ENCODE results near the gene FHL2.
"Not testable (repeated sequence)": the region's sequence is repeated elsewhere in the genome, so short reads cannot be mapped to it uniquely, and the experiment has no call there.

The FHL2 gene

DNA sequence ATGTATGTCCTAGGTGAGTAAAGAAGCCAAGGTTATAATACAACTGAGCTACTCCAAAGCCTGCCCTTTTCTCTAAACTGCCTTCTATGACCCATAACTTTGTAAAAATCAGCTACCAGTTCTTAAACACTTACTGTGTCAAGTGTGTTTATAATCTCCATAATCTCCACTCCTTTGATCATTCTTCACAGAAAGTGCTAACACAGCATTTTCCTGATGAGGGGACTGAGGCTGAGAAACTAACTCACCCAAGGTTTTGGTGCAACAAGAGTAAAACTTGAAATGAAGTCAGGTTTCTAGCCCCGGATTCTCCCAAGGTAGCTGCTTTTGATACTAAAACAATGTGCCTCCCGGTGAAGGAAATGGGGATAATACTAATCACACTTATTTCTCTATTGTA lies 63.4 kb downstream of the FHL2 start:
- no peak for DNase-seq

DNA sequence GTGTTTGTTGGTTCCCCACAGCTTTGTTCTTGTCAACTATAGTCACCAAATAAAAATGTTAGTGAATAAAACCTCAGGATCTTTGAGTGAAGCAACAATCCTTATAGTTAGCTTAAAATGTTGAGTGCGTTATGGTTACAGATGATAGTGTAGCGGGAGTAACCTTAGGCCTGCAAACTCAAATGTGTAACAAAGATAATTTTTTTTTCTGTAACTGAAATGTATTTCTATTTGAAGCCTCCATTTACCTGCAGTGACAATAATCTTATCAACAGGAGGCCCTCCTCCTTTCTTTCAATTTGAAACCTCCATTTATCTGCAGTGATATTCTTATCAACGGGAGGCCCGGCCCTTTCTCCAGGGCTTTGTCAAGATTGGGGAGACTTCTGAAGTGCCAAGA lies 64.6 kb downstream of the FHL2 start:
- no peak for DNase-seq

DNA sequence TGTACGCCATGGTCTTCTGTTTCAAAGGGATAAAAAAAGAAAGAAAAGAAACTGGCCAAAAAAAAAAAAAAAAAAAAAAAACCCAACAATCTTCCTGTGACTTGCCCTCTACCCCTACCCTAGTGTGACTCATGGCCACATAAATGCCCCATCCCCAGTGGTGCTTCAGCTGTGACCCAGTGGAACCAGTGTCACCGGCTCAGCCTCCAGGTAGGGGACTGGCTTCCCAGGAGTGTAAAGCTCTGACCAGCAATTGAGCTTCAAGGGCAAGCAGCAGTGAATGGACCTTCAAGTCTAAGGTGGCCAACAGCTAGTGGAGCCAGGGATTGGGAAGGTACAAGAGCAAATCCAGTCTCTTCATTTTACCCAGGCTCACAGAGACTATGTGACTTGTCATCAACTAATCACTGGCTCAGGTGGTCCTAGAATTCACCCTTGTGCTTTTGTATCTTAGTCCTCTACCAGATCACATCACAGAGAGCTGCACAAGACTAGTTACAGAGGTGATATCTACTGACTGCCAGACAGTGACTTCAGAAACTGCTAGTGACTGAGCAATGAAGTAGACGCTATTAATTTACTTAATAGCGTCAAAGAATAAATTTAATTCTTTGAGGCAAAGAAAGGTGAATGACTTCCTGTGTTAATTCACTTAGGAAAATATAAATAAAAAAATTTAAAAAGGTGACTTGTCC lies 68.0 kb downstream of the FHL2 start:
- DNase-seq: no peak

DNA sequence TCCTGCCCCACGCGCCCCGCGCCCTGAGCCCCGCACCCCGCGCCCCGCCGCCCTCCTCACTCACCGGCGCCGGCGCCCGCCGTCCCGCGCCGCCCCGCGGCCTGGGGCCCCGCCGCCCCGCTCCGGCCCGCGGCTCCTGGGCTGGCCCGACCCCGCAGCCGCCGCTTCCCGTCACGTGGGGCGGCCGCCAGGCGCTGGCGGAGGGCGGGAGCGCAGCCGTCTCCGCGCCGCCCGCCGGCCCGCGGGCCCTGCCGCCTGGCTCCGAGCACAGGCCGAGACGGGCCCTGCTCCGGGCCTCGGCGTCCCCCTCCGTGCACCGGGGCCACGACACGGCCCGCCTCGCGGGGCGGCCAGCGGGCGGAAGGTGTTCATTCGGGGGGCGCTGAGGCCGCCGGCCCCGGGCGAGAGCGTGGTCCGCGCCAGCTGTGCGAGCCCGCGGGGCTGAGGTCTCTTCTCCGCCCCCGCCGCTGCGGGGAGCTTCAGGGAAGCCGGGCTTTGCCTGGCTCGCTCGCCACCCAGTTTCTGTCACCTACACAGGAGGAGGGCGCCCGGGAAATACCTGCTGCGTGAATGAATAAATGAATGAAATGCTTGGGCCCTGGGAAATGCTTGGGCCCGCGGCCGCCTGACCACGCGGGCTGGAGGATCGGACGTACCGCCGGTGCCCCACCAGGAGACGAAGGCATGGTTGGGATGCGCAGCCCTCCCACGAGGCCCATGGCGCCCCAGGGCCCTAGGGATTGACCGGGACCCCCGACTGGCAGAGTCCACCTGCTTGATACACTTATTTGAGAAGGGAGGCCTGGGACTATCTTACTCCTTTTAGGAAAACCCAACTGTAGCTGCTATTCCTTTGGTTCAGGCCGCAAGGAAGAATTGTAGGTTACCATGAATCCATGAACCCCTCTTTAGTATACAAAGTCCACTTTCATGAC lies 69.0 kb downstream of the FHL2 start, which contains the start of gene TGFBRAP1:
Gene TGFBRAP1, minus strand, starts transcription at position 175 of the 935 bp plus-strand sequence. CDS start 21,434 bp downstream, outside the sequence.
- DNase-seq: no peak

DNA sequence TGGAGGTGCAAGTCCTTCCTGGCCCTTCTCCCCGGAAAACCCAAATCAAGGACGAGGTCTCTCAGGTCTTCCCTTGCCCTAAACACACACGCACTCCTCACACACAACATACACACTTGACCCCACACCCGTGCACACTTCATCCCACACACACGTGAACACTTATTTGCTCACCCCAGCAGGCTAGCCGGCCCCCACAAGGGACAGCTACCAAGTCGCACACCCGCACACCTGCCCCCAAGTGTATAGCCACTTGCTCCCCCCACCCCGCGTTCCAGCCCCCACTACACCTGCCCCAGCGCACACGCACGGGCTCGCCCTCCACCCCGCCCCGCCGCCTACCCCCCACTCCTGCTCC lies 69.7 kb downstream of the FHL2 start:
- no peak for DNase-seq

DNA sequence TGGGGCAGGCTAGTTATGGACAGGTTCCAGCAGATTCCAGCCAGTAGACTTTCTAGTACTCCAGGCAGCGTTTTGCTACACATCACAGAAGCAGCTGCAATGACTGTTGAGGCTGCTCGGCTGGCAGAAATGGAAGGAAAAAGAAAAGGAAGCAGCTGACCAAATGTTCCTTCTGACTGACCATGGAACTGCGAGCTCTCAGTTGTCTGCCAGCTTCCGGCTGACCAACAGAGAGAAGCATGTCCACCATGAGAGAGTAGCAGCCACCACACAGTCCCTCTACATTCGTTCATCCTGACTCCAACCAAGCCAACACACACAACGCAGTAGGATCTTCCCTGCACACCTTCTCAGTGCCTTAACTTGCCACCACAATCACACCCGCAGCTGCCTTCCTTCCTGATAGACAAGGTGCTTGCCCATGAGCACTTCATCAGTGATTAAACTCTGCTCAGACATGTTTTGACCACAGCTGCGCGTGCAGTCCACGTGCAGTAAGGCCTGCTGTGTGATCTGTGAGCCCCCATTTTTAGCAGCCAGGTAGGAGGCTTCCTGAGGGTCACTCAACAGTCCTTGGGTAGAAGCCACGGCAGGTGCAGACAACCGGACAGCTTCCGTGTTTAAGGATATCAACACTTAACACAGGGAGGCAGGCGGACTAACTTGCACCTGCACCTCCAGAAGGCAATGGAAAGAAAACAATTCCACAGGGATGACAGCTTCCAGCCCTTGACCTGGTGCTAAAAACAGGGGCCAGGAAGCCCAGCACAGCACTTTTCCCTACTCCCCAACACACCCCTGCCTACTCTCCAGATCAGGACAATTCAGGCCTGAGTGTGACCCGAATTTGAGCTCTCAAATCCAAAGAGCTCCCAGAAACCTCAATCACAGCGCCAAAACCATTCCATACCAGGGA lies 70.3 kb downstream of the FHL2 start:
- DNase-seq: no peak

DNA sequence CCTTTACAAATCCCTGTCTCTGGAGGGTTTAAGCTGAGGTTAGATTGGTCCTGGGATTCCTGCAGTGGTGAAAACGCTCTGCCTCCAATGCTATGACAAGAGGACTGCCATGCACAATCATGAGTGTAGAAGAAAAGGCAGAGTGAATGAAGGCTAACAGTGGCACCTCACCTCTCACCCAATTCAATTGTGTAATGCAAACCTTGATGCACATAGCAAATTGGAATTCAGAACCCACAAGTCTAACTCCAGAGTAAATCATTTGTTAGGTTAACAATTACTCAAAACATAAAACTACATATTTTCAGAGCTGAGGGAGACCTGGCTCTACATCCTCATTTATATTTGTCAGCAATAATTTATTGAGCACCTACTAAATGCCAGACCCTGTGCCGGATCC lies 71.2 kb downstream of the FHL2 start:
- no peak for DNase-seq

DNA sequence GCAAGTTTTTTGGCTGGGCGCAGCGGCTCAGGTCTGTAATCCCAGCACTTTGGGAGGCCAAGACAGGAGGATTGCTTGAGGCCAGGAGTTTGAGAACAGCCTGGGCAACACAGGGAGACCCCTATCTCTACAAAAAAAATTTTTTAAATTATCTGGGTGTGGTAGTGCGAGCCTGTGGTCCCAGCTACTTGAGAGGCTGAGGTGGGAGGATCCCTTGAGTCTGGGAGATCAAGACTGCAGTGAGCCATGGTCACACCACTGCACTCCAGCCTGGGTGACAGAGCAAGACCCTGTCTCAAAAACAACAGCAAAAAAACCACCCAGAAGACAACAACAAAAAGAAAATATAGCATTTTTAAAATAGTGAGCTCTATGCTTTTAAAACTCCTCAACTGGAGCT lies 71.6 kb downstream of the FHL2 start:
- not testable (repeated sequence) for DNase-seq

DNA sequence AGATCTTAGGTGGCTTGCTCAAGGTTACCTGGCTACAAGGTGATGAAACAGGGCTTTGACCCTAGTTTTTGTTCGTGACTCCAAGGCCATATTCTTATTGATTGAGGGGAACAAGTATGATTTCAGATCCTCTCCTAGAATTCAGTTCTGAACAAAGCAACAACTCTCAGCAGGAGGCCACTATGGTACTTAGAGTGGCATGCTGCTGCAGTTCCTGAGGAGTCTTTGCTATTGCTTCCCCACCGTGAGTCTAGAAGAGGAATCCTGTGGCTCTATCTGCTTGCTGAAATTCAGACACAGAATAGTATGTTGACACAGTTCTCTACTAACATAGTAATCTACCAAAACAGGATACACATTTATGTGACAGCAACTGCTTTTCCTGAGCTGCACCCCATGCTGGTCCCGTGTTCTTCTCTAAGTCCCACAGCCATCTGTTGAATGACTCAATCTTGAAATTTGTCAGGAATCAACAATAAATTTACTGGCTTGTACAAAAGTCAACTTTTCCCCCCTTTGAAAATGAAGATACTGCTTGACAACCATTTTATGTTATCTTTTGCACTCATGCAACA lies 73.4 kb downstream of the FHL2 start:
- DNase-seq: no peak

DNA sequence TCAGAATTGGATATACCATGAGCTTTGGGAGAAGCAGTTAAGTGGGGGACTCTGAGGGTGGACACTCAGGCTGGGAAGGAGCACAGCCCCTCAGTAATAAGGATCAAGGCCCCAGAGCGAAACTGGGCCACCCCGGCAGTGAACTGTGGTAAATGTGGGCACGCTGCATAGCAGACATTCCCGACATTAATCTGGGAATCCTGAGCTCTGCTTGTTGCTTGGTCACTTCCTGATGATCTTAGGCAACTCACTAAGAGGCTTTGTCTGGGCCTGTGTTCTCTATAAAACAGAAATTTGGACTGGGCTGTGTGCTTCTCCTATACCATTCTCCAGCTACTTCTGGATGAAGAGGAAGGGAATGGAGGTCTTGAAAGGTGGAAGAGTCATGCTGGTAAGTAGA lies 74.1 kb downstream of the FHL2 start:
- DNase-seq: no peak

DNA sequence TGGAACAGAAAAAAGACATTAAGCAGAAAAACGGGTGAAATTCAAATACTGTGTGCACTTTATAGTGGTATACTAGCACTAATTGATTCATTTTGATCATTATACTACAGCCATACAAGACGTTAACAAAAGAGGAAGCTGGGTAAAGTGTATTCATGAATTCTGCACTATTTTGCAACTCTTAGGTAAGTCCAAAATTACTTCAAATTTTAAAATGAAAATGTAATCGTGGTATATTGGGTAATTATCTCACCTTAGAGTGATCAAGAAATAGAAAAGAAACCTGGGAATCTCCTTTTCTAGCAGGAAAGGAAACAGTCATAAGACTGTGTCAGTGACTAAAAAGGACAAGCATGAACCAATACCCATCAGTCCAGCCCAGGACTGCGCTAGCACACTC lies 74.8 kb downstream of the FHL2 start:
- no peak for DNase-seq

DNA sequence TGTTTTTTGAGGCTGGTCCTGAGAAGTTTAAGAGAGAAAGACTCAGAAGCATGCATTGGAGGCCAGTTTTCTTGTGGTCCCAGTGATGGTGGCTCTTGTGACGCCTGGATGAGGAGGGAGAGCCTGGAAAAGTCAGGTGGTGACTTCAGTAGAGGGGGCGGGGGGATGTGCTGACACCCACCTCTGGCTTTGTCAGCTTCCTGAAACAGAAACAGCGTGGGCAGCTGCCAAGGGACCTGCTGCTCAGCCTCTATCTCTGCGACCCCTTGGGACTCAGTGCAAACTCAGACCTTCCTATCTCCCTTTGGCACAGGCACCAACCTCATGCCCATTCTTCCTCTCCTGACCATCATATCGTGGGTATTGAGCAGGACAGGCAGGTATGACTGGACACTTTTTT lies 75.7 kb downstream of the FHL2 start:
- no peak for DNase-seq

DNA sequence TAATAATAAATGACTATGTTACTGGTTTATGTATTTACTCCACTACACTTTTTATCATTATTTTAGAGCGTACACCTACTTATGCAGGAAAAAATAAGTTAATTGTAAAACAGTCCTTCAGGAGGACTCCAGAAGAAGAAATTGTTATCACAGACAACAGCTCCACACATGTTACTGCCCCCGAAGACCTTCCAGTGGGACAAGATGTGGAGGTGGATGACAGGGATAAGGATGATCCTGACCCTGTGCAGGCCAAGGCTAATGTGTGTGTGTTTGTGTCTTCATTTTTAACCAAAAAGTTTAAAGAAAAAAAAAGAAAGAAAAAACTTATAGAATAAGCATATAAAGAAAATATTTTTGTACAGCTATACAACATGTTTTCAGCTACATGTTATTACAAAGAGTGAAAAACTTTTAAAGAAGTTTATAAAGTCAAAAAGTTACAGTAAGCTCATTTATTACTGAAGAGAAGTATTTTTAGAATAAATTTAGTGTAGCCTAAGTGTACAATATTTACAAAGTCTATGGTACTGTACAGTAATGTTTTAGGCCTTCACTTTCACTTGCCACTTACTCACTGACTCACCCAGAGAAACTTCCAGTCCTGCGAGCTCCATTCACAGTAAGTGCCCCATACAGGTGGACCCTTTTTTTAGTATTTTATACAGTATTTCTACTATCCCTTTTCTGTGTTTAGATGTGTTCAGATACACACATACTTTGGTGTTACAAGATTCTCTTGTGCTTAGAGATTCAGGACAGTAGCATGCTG lies 76.8 kb downstream of the FHL2 start:
- DNase-seq: no peak

DNA sequence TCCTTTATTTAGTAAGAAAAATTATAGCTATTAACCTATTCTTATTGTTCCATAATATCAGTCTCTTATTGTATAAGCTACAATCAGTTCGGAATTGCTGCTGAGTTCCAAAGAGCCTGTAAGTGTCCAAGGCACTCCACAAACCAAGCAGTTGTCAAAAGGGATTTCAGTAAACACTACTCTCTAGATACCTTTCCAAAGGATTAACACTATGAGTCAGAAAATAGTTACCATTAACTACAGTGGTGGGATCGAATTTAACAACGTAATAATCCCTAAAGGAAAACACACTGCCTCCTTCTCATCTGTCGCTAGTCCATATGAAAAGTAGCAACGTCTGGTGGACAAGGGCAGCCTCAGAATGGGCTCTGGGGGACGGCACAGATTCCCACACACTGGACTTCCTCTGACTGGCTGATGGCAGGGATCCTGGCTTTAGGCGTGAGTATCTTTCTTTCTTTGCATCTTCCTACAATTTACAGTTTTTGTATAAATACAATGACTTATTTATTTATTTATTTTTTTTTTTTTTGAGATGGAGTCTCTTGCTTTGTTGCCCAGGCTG lies 78.1 kb downstream of the FHL2 start:
- peak; percentile 77 for DNase-seq

DNA sequence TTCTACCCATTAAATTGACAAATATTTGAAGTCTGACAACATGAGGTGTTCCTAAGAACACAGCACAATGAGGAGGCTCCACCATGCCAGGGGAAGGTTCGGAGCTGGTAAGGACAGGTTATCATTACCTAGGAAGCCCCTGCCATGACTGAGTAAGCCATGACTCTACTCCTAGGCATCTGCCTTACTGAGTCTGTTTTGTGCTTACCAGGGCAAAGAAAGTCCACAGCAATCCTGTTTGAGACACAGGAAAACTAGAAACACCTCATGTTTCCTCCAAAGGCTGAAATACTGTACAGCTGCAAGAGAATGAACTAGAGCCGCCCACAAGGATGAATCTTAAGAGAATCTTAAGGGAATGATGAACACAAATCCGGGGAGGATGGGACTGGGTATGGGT lies 80.9 kb downstream of the FHL2 start:
- no peak for DNase-seq

DNA sequence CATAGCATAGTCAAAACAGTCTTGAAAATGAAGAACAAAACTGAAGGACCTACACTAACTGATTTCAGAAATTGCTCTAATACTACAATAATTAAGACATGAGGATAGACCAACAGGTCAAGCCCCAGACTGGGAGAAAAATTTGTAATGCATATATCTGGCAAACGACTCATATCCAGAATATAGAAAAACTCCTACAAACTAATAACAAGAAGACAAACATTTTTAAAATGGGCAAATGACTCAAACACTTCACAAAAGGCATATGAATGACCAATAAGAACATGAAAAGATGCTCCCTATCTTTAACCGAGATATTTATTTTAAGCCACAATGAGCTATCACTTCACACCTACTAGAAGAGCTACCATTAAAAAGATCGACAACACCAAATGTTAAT lies 83.5 kb downstream of the FHL2 start:
- no peak for DNase-seq

DNA sequence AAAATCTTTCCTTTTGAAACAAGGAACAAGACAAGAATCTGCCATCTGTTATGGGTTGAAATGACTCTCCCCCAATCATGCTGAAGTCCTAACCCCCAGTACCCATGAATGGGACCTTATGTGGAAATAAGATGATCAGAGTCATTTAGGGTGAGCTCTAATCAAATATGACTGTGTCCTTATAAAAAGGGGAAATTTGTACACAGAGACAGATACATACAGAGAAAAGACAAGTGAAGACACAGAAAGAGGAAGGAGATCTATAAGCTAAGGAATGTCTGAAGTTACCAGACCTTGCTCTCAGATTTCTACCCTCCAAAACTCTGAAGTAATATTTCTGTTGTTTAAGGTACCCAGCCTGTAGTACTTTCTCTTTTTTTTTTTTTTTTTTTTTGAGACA lies 85.0 kb downstream of the FHL2 start:
- no peak for DNase-seq

All from NCI-H524 treated with DMSO at 0.1 percent for 48 hours (cell line).